Measurements from ENCODE around the gene BRSK1.

GRCh38 chr19:55300886-55301458, 17.2 kb downstream of the BRSK1 start:
- no peak for TF ChIP-seq NFRKB (IDR thresholded peaks at IDR 0.05)
- TF ChIP-seq LEF1 (IDR thresholded peaks at IDR 0.05; ENCODE audit: borderline replicate concordance): no peak
- TF ChIP-seq L3MBTL2 (conservative IDR thresholded peaks at IDR 0.05): no peak
- TF ChIP-seq SP1 (IDR thresholded peaks at IDR 0.05): no peak
- no peak for TF ChIP-seq CTBP1 (IDR thresholded peaks at IDR 0.05; ENCODE audit: borderline replicate concordance)
- TF ChIP-seq FOXA1 (IDR thresholded peaks at IDR 0.05): no peak
- no peak for TF ChIP-seq ELF4 (IDR thresholded peaks at IDR 0.05)
- TF ChIP-seq PKNOX1 (IDR thresholded peaks at IDR 0.05): no peak
- no peak for TF ChIP-seq BHLHE40 (IDR thresholded peaks at IDR 0.05; ENCODE audit: borderline replicate concordance)
- TF ChIP-seq FOXK2 (IDR thresholded peaks at IDR 0.05): no peak
